ENCODE measurements around the gene CD79B. TPM values are rescaled to one million over a fixed set of nuclear protein-coding genes. Genes with fewer than 3 reads are reported as not detected.
"Not testable (repeated sequence)": the region's sequence is repeated elsewhere in the genome, so short reads cannot be mapped to it uniquely, and the experiment has no call there.

The CD79B gene
- total and polyA plus RNA-seq, 2 of the 8 experiments (the other 6 are each of a cell fraction or from before 2014, with no cell fraction given) = 1.5 to 3.9 TPM

- not testable (repeated sequence) for H2AK5ac ChIP-seq (ENCODE audit: low read depth, low read length); H2BK120ac ChIP-seq (replicated peaks; ENCODE audit: low read depth, low read length); H3K56ac ChIP-seq (replicated peaks; ENCODE audit: insufficient read length, low read depth, low read length); H3K23ac ChIP-seq (ENCODE audit: insufficient read length); H3K79me1 ChIP-seq (ENCODE audit: low read depth, low read length); H3K14ac ChIP-seq (ENCODE audit: insufficient read length); H3K9me3 ChIP-seq (ENCODE audit: insufficient read depth in 2 of 2, low read depth in 1 of 2, low read length in 1 of 2); H3K79me2 ChIP-seq (ENCODE audit: control insufficient read depth in 1 of 2, insufficient read depth in 2 of 2, low read length in 2 of 2); H2BK15ac ChIP-seq (ENCODE audit: low read length); H3K4ac ChIP-seq (replicated peaks; ENCODE audit: insufficient read length, low read depth, low read length); H3K27ac ChIP-seq (ENCODE audit: low read depth, low read length); H3K23me2 ChIP-seq (ENCODE audit: low read depth, low read length); H4K91ac ChIP-seq (replicated peaks; ENCODE audit: insufficient read length, low read length); H3K36me3 ChIP-seq (ENCODE audit: control insufficient read depth in 2 of 4, insufficient read depth in 4 of 4, low read length in 3 of 4); H4K8ac ChIP-seq (ENCODE audit: extremely low read depth, insufficient read depth, low read length); H2BK5ac ChIP-seq (ENCODE audit: low read depth, low read length); H3K27me3 ChIP-seq (replicated peaks in 1 of 4; ENCODE audit: control insufficient read depth in 3 of 4, extremely low read depth in 1 of 4, insufficient read depth in 3 of 4, low read length in 3 of 4); H2BK20ac ChIP-seq (ENCODE audit: low read length); H3K9ac ChIP-seq (replicated peaks in 1 of 4; ENCODE audit: extremely low read depth in 1 of 4, low read depth in 3 of 4, low read length in 3 of 4); H4K20me1 ChIP-seq (replicated peaks in 1 of 2; ENCODE audit: control insufficient read depth in 1 of 2, insufficient read depth in 2 of 2, low read length in 2 of 2); H4K5ac ChIP-seq (ENCODE audit: insufficient read length, low read depth, low read length)
- H3K4me2 ChIP-seq (ENCODE audit: insufficient read depth in 1 of 2, low read depth in 2 of 2, low read length in 2 of 2) = peak overlapping the region; percentile 39 to 41; a peak in 3 of 4 replicates
- peak in 1 of 2 experiments; percentile 18; a peak in 1 of 4 replicates for TF ChIP-seq RAD21 (IDR thresholded peaks at IDR 0.05 in 1 of 2, conservative IDR thresholded peaks at IDR 0.05 in 1 of 2; ENCODE audit: low read depth in 2 of 2, low read length in 2 of 2)
- TF ChIP-seq, protein P1, sequence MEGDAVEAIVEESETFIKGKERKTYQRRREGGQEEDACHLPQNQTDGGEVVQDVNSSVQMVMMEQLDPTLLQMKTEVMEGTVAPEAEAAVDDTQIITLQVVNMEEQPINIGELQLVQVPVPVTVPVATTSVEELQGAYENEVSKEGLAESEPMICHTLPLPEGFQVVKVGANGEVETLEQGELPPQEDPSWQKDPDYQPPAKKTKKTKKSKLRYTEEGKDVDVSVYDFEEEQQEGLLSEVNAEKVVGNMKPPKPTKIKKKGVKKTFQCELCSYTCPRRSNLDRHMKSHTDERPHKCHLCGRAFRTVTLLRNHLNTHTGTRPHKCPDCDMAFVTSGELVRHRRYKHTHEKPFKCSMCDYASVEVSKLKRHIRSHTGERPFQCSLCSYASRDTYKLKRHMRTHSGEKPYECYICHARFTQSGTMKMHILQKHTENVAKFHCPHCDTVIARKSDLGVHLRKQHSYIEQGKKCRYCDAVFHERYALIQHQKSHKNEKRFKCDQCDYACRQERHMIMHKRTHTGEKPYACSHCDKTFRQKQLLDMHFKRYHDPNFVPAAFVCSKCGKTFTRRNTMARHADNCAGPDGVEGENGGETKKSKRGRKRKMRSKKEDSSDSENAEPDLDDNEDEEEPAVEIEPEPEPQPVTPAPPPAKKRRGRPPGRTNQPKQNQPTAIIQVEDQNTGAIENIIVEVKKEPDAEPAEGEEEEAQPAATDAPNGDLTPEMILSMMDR (IDR thresholded peaks at IDR 0.05; ENCODE audit: control extremely low read depth in 1 of 3, insufficient read depth in 1 of 3, low read depth in 1 of 3, low read length in 3 of 3) = peak; percentile 38 to 52 (median 47)
- TF ChIP-seq CREB1 (IDR thresholded peaks at IDR 0.05) = 0 out of 2 replicates have a peak, but pooled peaks have one; percentile 25
- TF ChIP-seq SP1 (IDR thresholded peaks at IDR 0.05; ENCODE audit: low read depth, low read length) = peak; percentile 93
- TF ChIP-seq SIN3A (conservative IDR thresholded peaks at IDR 0.05 in 1 of 2, IDR thresholded peaks at IDR 0.05 in 1 of 2; ENCODE audit: low read depth in 1 of 2, low read length in 2 of 2) = peak in 1 of 2 experiments; percentile 60; a peak in 1 of 4 replicates
- WGBS, 2 experiments (ENCODE audit: extremely low coverage in 1 of 2, insufficient coverage in 1 of 2, insufficient read length in 1 of 2, insufficient replicate concordance in 2 of 2, low coverage in 1 of 2, low lambda C conversion rate in 2 of 2, missing lambda C conversion rate in 1 of 2) = 37% methylated on average over 8 of the region's 11 CpGs; no CpG with 5 or more reads in 1 of the 2 experiments
- peak overlapping the region; percentile 68; the same call in 1 of the 2 replicates for H2BK12ac ChIP-seq (ENCODE audit: low read depth, low read length)
- ChIA-PET CTCF (ENCODE audit: partially characterized antibody) (interaction anchor here (0.6 to 4.5 kb wide), 31 partner anchors 8 to 476 kb away, joined by 3 to 66 read pairs (median 4); partner anchors contain the start of genes CSHL1, GH1 and ICAM2), POLR2A (ENCODE audit: partially characterized antibody) (interaction anchor here (0.6 to 1.1 kb wide), 4 partner anchors 16 to 264 kb away, joined by 3 to 4 read pairs (median 3); no protein-coding TSS in a partner anchor)
- H3K4me1 ChIP-seq (replicated peaks in 1 of 4; ENCODE audit: control insufficient read depth in 3 of 4, insufficient read depth in 4 of 4, low read length in 3 of 4) = peaks cover 3 to 15% (median 8%) of the 10 kb centered on the region in 4 experiments
- FAIRE-seq (peak; percentile 48), DNase-seq (ENCODE audit: low read depth in 1 of 2, low spot score in 2 of 2) (peak in 1 of 2 experiments; percentile 77)
- peak overlapping the region; percentile 97 for H2AFZ ChIP-seq (ENCODE audit: low read length)
- peak overlapping the region; percentile 60 for H3K18ac ChIP-seq (ENCODE audit: extremely low read depth, low read length)
- peak overlapping the region in 1 of 4 experiments; percentile 33; a peak in 2 of 8 replicates for H3K4me3 ChIP-seq (ENCODE audit: extremely low read depth in 1 of 4, insufficient read depth in 2 of 4, low read depth in 3 of 4, low read length in 4 of 4)
These were observed 50.8 kb downstream of the CD79B start for GRCh38 chr17:63881337-63881736.
